GM13976 (cell line): ENCODE data around the gene NKAIN2.

Experiments used
- DNase-seq: peaks from one replicate; pipeline ENCODE4 v3.0.0; 2012; ENCODE audit warnings: low spot score
- CTCF ChIP-seq: IDR thresholded peaks from 2 replicates; pipeline ENCODE4 v1.5.1; 2012; ENCODE audit warnings: borderline replicate concordance, mild to moderate bottlenecking; ENCODE audit not compliant: insufficient read depth; ENCODE audit errors: extremely low read depth, missing control alignments, control extremely low read depth
- in situ Hi-C: fragments of 300-500 bp; cut with MboI; formaldehyde crosslinking; loops from one replicate; pipeline ENCODE4 v1.12.0; 2022; ENCODE audit warnings: low sequenced_read_pairs, mixed read lengths, inconsistent platforms; ENCODE audit not compliant: unreplicated experiment

NKAIN2 gene

GRCh38 chr6:124869416-124869815 is 1065.8 kb downstream of the NKAIN2 start:
- TF ChIP-seq CTCF: no peak
- in situ Hi-C loops: no loop called here
- no peak for DNase-seq

- DNase-seq: no peak
- peak; percentile 15 for TF ChIP-seq CTCF
- in situ Hi-C loops: loop anchor here (10.0 kb wide), 1 partner anchor 244 kb away; no protein-coding TSS in a partner anchor
Measured at GRCh38 chr6:124870611-124871459, 1067.2 kb downstream of the NKAIN2 start.

GRCh38 chr6:124872361-124873065 is 1068.8 kb downstream of the NKAIN2 start:
- in situ Hi-C loops: loop anchor here (10.0 kb wide), 1 partner anchor 242 kb away; no protein-coding TSS in a partner anchor
- no peak for TF ChIP-seq CTCF
- no peak for DNase-seq

GRCh38 chr6:124873066-124873410 is 1069.4 kb downstream of the NKAIN2 start:
- DNase-seq: no peak
- TF ChIP-seq CTCF: no peak
- in situ Hi-C loops: loop anchor here (10.0 kb wide), 1 partner anchor 242 kb away; no protein-coding TSS in a partner anchor
